NCI-H748 (cell line): ENCODE data around the gene GADD45G.

Source experiments
- DNase-seq: peaks from one replicate; lab custom pipeline; 2025; ENCODE audit not compliant: unreplicated experiment; lab: John Stamatoyannopoulos, UW

The GADD45G gene

GRCh38 chr9:89592213-89592815 lies 12.5 kb upstream of the GADD45G start:
- no peak for DNase-seq

GRCh38 chr9:89592963-89593726 lies 11.7 kb upstream of the GADD45G start:
- no peak for DNase-seq

GRCh38 chr9:89593727-89594427 lies 10.9 kb upstream of the GADD45G start:
- DNase-seq, result peak; percentile 72

- no peak for DNase-seq
Observed at GRCh38 chr9:89594811-89595550, 9.8 kb upstream of the GADD45G start.

GRCh38 chr9:89595646-89596045 lies 9.2 kb upstream of the GADD45G start:
- DNase-seq, result no peak

GRCh38 chr9:89596937-89597555 lies 7.8 kb upstream of the GADD45G start:
- DNase-seq, result no peak

- peak; percentile 50 for DNase-seq
Observed at GRCh38 chr9:89597711-89598362, 7.0 kb upstream of the GADD45G start.

- DNase-seq, result no peak
Observed at GRCh38 chr9:89598363-89598713, 6.5 kb upstream of the GADD45G start.

- no peak for DNase-seq
Observed at GRCh38 chr9:89598926-89599325, 5.9 kb upstream of the GADD45G start.

- DNase-seq, result no peak
Observed at GRCh38 chr9:89600831-89601230, 4.0 kb upstream of the GADD45G start.

- no peak for DNase-seq
Observed at GRCh38 chr9:89601306-89601705, 3.5 kb upstream of the GADD45G start.

GRCh38 chr9:89601856-89602562 lies 2.8 kb upstream of the GADD45G start:
- no peak for DNase-seq

- peak; percentile 98 for DNase-seq
Observed at GRCh38 chr9:89602978-89603766, 1.6 kb upstream of the GADD45G start.

- peak; percentile 97 for DNase-seq
Observed at GRCh38 chr9:89603767-89604665, 796 bp upstream of the GADD45G start.

- DNase-seq, result peak; percentile 75
Observed at GRCh38 chr9:89605465-89606048, 745 bp downstream of the GADD45G start.

- peak; percentile 72 for DNase-seq
Observed at GRCh38 chr9:89606049-89606623, 1.3 kb downstream of the GADD45G start.

- DNase-seq, result peak; percentile 73
Observed at GRCh38 chr9:89606624-89607311, 2.0 kb downstream of the GADD45G start.
